Stimulated activated CD8-positive, alpha-beta memory T cell treated with anti-CD3 and anti-CD28 coated beads, Interleukin-12 subunit alpha, Interleukin-12 subunit beta, amount 100 ng/mL, for 24 hours (primary cell): ENCODE data around the gene MSANTD1.

Source experiments
- DNase-seq: peaks from one replicate; pipeline ENCODE4 v3.0.0-alpha.2; 2020; ENCODE audit errors: extremely low read depth

The MSANTD1 gene

DNA sequence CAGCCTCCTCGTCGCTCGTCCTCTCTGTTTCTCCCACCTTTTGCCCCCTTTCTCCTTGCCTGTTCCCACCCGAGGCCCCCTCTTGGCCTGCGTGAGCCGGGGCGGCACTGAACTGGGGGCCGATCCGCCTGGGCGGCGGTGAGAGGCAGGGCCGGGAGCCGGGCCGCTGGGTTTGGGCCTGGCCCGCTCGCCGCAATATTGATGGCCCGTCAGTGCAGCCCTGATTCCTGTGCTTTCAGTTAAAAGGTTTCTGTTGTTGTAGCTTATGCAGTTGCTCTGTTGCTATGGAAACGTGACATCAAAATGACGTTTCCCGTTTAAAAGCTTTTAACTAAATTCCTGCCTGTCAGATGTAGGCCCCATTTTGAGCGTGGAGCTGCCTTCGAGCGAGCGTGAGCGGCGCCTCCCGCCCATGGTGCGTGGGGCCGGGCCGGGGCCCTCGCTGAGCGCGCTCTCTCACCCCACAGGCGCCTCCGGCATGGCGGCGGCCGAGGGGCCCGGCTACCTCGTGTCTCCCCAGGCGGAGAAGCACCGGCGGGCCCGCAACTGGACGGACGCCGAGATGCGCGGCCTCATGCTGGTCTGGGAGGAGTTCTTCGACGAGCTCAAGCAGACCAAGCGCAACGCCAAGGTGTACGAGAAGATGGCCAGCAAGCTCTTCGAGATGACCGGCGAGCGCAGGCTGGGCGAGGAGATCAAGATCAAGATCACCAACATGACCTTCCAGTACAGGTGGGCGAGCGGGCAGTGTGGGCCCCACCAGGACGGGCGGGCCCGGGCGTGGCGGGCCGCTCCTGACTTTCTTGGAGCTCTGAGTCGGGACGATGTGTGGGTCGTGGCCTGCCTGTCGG is at the start of gene MSANTD1:
TSS of gene MSANTD1 (plus strand) at position 349 of the 851 bp plus-strand sequence. CDS start at position 413, 64 bp downstream.
- DNase-seq = no peak

DNA sequence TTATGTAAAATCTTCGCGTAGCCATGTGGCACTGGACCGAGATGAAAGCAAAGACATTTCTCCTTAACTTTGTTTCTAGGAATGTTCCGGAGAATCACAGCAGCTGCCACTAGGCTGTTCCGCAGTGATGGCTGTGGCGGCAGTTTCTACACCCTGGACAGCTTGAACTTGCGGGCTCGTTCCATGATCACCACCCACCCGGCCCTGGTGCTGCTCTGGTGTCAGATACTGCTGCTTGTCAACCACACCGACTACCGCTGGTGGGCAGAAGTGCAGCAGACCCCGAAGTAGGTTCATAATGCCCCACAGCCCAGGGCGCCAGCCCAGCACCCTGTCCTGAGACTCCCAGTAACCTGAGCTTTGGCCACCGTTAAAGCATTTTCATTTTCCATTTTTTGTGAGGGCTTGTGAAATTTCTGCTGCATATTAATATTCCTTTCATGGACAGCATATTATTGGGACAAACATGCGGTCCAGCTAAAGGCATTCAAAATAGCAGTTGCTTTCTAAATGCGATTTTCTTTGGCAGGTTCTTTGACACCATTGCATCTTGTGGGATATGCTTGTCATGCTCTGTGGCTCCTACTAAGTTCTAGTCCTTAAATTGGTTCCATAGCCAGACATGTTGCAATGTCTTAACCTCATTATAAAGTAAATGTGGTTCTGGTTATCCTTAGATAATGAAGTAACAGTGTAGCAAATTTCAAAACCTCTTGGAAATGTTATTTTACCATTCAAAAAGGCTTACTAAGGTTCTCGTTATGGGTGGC is 49.1 kb upstream of the MSANTD1 start:
- DNase-seq = no peak

DNA sequence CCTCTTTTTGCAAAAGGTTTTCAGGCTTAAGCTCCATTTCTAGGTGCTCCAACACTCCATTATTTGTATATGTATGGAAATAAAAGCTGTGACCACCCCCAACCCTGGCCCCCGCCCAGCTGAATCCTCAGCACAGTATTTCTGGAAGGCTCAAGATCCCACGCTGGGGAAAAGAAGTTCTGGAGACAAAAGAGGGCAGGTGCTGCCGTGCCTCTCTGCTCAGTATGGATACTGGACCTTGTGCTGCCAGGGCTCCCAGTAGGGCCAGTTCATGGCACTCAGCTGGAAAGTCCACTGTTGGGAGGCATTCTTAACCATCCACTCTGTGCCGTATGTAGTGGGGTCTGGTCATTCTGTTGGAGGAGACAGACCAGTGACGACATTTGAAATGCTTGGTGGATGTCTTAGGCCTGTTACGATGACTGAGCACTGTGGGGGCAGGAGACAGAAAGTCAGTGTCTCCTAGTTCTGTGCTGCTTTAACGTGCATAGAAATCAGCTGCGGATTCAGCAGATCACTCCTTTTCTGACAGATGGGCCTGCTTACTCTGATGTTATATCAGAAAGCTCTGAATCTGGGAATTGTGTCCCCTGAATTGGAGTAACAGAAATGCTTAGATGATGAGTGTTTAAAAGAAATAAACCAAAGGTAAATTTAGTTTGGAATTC is 48.4 kb upstream of the MSANTD1 start:
- no peak for DNase-seq

DNA sequence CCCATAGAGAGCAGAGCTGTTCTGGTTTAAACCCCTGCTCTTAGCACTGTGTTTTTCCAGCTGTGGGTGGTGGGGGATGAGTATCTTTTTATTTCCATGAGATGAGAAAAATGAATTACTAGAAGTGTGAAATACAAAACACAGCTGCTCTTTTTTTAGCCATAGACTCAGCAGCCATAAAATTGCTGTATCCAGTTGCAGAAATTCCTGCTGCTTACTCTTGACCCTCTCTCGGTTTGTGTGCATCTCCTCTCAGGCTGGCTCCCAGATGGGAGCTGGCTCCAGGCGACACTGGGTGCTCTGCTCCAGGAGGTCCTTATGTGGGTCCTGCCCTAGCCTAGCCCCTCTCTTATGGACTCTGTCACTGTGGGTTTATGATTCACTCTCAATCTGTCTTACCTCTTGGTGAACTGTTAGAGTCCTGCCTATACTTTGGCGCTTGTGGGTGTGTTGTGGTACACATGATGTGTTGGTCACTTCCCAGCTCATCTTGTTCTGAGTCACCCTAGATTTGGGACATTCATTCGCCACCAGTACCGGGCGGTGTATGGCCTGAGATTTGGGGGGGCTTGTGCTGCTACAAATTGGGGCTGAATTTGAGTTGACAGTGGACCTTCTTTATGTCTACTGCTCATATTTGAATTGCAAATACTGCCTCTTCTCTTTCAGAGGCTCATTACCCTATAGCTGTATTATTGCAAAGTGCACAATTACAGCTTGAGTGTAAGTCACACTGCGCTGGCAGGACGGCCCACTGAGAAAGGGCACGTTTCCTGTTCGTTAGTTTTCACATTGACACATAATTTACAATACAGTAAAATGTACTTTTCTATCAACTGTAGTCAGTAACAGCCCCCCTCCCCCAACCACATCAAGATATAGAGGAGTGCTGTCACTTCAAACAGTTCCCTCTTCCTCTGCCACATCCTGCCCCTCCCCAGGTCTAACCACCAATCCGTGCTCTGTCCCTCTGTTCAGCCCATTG is 46.9 kb upstream of the MSANTD1 start:
- peak; percentile 32 for DNase-seq

DNA sequence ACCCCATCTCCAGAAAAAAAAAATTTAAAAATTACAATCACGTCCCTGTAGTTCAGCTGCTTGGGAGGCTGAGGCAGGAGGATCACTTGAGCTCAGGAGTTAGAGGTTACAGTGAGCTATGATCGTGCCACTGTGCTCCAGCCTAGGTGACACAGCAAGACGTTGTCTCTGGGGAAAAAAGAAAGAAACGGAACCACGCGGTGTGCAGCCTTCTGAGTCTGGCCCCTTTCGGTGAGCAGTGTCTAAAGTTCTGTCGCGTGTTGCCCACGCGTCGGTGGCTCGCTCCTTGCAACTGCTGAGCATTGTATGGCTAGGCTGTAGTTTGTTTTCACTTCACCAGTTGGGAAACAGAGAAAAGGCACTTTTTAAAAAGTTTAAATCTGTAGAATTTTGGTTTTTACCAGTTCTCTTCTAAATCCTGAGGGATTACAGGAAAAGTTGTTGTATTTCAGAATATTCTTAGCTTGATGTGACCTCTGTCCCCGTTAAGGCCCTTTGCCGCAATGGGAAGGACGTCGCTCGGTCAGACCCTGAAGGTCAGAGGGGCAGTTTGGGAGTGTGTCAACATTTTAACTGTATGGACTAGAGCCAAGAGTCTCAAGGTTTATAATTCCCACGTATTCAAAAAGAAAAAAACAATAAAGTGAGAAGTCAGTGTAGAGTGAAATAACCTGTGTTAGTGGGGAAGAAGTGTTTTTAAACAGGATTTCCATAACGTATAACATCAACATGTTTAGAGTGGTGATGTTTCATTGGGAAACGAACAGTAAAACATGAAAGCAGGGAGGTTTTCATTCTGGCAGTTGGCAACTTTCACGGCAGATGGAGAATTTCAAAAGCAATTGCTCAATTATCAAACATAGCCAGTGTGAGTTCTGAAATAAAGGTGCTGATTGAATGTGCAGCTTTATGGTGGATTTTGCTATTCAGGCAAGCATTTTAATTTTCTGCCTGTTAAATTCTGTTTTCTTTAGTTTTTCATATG is 45.8 kb upstream of the MSANTD1 start:
- no peak for DNase-seq

DNA sequence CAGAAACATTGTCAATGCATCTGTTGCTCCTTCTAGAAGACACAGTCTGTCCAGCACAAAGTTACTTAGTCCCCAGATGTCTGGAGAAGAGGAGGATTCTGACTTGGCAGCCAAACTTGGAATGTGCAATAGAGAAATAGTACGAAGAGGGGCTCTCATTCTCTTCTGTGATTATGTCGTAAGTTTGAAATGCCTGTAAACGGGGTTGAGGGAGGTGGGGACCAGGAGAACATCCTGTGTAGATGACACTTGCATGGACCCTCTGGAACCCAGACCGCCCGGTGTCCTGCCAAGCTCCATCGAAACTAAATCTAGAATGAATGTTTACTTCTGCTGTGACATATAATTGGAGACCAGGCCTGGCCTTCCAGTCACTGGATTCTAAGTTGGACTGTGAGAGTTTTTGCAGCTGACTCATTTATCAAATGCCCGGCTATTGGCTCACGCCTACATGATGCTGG is 45.0 kb upstream of the MSANTD1 start:
- DNase-seq = no peak

DNA sequence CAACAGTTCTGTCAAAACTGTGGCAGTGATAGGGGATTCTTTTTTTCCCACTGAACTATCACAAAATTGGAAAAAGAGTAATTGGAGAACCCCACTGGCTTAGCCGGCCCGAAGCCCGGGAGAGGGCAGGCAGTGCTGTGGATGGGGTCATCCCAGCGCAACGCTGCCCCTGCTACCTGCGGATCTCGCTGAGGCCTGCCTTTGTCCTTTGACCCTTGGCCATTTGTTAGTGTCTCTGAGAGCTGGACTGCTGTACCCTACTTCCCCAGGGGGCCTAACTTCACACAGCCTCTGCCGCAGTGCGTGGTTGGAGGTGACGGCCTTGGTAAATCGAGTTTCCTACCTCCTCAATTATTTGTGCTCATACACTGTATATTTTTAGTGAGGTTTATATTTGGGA is 43.0 kb upstream of the MSANTD1 start:
- no peak for DNase-seq

DNA sequence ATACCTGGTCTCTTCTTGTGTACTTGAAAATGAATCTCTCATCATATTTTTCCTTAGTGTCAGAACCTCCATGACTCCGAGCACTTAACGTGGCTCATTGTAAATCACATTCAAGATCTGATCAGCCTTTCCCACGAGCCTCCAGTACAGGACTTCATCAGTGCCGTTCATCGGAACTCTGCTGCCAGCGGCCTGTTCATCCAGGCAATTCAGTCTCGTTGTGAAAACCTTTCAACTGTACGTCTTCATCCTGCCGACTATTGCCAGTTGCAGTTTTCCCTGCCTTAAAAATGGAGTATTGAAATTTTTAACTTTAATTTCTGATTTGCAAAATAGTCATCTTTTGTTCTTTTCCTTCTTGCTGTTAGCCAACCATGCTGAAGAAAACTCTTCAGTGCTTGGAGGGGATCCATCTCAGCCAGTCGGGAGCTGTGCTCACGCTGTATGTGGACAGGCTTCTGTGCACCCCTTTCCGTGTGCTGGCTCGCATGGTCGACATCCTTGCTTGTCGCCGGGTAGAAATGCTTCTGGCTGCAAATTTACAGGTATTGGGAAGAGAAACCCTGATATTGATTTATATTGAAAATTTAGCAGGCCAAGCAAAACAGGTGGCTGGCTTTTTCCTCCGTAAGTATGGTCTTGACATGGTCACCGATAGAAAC is 42.4 kb upstream of the MSANTD1 start:
- DNase-seq = no peak

DNA sequence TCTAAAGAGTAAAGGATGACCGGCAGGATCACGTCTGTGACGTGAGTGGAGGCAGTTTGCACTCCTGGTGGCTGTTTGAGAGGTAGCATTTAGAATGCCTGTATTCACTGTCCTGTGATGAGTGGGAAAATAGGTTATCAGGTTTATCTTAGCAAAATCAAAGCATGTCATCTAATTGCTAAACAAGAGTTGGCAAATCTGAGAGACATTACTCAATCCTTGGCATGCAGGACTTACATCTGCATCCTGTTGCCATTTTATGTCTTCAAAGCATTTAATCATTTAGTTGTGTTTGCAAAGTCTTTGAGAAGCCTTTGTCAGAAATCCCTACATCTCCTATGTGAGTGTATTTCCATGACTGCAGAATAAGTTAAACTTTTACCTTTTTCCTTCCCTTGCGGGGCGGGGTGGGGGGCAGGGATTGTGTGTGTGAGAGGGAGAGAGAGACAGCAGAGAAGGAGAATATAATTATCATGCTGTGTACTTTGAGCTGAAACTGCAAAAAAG is 41.4 kb upstream of the MSANTD1 start:
- DNase-seq = no peak

DNA sequence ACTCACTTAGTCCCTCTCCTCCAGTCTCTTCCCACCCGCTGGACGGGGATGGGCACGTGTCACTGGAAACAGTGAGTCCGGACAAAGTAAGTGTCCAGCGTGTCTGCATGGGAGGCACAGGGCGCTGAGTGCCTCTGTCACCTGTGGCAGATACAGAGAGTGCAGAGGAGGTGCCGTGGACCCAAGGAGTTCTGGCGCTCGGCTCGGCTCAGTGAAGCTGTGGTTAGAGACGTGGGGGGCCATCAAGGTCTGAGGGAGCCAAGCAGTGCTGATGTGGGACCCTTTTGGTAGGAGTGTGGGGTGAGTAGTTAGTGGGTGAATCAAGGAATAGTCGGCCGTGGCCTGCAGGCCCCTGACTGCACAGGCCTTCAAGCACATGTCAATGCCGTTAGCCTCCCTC is 40.1 kb upstream of the MSANTD1 start:
- DNase-seq = no peak

DNA sequence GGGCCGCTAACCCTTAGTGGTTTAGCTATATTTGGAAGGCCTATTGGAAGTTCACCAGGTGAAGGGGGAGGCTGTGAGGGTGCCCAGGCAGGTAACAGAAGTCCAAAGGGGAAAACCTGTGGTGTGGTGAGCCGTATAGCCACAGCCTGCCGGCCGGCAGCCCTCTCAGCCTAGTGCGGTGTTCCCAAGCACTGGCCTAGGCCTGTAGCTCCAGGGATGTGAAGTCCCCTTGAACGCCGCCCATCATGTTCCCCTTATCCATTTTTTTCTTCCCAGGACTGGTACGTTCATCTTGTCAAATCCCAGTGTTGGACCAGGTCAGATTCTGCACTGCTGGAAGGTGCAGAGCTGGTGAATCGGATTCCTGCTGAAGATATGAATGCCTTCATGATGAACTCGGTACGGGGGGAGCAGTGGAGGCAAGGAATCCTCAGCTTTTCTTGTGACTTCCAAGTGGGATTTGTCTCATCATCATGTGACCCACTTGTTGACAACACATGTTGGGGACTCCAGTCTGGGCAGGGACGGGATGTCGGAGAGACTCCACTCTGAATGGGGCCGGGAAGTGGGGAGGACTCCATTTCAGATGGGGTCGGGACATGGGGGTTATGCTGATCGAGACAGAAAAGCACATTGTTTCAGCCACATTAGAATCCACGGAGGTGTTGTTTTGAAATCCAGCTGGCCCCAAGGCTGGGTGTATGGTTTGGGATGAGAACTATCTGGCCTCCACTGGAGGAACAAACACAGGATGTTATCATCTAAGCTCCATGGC is 39.2 kb upstream of the MSANTD1 start:
- DNase-seq = no peak

DNA sequence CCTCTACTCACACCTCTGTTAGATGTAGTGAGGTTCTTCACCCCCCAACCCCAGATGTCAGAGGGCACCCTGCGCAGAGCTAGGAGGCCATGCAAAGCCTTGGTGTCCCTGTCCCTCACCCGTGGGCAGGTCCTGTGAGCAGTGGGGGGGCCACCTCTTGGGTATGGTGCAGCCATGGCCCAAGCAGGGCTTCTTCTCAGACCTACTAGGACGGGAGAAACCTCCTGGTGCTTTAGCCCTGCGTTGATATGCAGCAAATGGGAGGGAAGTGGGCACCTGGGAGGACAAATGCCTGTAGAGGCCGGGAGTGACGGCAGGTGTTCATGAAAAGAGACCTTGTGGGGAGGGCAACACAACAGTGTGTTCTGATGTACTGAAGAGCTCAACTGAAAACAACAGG is 38.5 kb upstream of the MSANTD1 start:
- DNase-seq = no peak

DNA sequence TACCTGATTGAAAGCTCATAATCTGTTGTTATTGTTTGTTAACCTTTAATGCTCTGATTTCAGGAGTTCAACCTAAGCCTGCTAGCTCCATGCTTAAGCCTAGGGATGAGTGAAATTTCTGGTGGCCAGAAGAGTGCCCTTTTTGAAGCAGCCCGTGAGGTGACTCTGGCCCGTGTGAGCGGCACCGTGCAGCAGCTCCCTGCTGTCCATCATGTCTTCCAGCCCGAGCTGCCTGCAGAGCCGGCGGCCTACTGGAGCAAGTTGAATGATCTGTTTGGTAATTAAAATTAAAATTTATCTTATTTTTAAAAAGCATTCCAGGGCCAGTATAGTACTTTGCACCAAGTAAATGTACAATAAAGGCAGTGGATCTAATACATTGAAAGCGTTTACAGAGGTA is 37.1 kb upstream of the MSANTD1 start:
- no peak for DNase-seq

DNA sequence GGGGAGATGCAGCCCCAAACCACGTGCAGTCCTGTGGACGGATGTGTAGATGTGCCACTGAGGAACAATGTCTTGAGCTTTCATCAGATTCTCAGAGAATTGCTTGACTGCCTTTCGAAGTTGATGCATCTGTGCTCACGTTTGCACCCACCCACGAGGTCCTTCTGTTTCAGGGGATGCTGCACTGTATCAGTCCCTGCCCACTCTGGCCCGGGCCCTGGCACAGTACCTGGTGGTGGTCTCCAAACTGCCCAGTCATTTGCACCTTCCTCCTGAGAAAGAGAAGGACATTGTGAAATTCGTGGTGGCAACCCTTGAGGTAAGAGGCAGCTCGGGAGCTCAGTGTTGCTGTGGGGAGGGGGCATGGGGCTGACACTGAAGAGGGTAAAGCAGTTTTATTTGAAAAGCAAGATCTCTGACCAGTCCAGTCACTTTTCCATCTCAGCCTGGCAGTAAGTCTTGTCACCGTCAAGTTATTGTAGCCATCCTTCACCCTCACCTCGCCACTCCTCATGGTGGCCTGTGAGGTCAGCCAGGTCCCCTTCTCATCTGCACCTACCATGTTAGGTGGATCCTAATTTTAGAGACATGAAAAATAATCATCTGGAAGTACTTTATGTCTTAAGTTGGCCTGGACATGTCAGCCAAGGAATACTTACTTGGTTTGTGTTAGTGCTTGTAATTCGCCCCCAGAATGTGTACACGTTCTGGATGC is 36.4 kb upstream of the MSANTD1 start:
- DNase-seq = no peak

DNA sequence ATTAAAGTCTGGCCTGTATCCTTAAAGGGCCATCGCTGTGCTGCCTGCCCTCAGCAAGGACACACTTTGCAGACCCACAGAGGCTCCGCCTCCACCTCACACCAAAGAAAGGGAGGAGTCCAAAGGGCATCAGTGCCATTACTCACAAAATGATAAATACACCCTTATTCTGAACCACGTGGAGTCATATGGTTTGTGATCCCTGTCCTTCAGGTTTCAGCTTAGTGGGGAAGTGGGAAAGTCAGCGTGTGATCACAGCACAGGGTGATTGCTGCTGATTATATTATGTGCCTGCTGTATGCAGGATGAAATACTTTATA is 35.9 kb upstream of the MSANTD1 start:
- no peak for DNase-seq

DNA sequence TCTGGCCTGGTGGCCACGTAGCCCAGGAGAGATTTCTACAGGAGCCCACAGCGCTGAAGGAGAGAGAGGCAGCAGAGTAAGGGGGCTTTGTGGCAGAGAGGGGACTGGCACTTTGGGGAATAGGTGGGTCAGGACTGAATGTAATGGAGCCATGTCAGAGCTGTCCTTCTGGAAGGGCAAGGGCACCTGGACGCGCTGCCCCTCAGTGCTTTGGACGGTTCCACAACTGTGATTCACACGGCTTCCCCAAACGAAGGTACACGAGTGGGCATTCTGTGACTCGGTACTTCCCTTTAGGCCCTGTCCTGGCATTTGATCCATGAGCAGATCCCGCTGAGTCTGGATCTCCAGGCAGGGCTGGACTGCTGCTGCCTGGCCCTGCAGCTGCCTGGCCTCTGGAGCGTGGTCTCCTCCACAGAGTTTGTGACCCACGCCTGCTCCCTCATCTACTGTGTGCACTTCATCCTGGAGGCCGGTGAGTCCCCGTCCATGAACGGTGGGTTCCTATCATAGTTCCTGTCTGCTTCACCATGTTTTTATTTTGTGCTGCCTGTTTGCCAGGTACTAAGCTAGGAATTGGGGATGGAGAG is 35.2 kb upstream of the MSANTD1 start:
- DNase-seq = no peak

DNA sequence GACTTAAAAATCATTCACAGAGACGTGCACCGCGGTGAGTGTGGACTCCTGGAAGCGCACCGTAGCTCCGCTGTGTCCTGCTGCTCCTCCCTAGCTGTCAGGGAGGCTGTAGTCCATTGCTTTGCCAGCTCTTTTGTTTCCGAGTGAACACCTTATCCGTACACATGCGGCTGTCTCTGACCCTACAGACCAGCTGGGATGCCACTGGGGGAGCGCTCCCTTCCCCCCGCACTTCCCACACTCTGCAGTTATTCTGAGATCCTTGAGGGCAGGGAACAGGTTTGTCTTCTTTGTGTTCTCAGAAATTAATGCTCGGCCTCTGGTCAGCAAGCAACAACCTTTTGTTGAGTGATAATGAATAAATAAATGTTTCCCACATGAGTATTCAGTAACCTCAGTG is 33.7 kb upstream of the MSANTD1 start:
- no peak for DNase-seq

DNA sequence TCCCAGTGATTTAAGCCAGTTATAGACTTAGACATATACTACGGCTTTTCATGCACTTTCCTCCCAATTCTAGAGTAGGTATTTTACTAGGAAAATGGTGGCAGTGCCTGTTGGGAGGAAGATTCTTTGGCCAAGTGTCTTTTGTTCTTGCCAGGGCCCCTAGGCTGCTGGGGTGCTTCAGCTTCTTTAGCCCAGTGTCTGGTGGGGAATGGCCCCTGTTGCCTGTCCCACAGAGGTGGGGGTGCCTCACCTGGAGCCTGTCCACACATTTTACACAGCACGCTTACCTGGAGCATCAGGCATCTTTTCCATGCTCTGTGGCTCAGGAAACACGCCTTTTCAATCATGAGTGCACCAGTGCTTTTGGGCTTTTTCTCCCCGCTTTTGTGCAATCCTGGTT is 33.2 kb upstream of the MSANTD1 start:
- DNase-seq = no peak
